CD14-positive monocyte (primary cell): Measurements from ENCODE around the gene CALM1. TPM values are rescaled to one million over a fixed set of nuclear protein-coding genes. Genes with fewer than 3 reads are reported as not detected.
A peak's percentile ranks its signal among the peaks of the same experiment; 100 is the strongest.

Experiments
- DNase-seq, 3 donors: peaks; one replicate each; pipeline ENCODE4 v3.0.0-alpha.2; 2011 to 2022
- H2AFZ ChIP-seq: 2 replicates; pipeline ENCODE4 v1.6.0; 2012; ENCODE audit warnings: mild to moderate bottlenecking, low read depth, low read length, inconsistent platforms; ENCODE audit not compliant: insufficient read depth, poor library complexity, severe bottlenecking
- H3K27ac ChIP-seq, 2 donors: 1 replicate in 1 of 2; 2 replicates in 1 of 2; pipeline ENCODE4 v1.5.1; 2012 to 2013; ENCODE audit warnings: low read length in 2 of 2, control low read depth in 1 of 2, inconsistent platforms in 1 of 2, low read depth in 1 of 2, mild to moderate bottlenecking in 1 of 2
- H3K27me3 ChIP-seq, 2 donors: one replicate each; pipeline versions ENCODE4 v1.6.0 to v1.6.1; 2011 to 2013; ENCODE audit warnings: low read length in 2 of 2; ENCODE audit not compliant: control insufficient read depth in 2 of 2, insufficient read depth in 2 of 2
- H3K36me3 ChIP-seq, 2 donors: replicated peaks in 1 of 2; 1 replicate in 1 of 2; 2 replicates in 1 of 2; pipeline versions ENCODE4 v1.5.1 to v1.6.1; 2012 to 2013; ENCODE audit warnings: low read length in 2 of 2, control low read depth in 1 of 2, inconsistent platforms in 1 of 2, mild to moderate bottlenecking in 1 of 2; ENCODE audit not compliant: insufficient read depth in 2 of 2, control insufficient read depth in 1 of 2
- H3K4me1 ChIP-seq, 2 donors: 1 replicate in 1 of 2; 2 replicates in 1 of 2; pipeline versions ENCODE4 v1.5.1 to v1.6.1; 2012 to 2013; ENCODE audit warnings: low read length in 2 of 2, control low read depth in 1 of 2, inconsistent platforms in 1 of 2, mild to moderate bottlenecking in 1 of 2, moderate library complexity in 1 of 2; ENCODE audit not compliant: insufficient read depth in 2 of 2, control insufficient read depth in 1 of 2
- H3K4me2 ChIP-seq: replicated peaks from 2 replicates; pipeline ENCODE3; 2012; ENCODE audit warnings: low read length, moderate library complexity, mild to moderate bottlenecking; ENCODE audit not compliant: poor library complexity, severe bottlenecking; ENCODE audit errors: extremely low read depth
- H3K4me3 ChIP-seq, 3 experiments: fragments of 200-600 bp in 1 of 3; sonication (generic) in 1 of 3; replicated peaks in 1 of 3; 1 replicate in 2 of 3; 2 replicates in 1 of 3; pipeline ENCODE4 v1.5.1; 2011 to 2013; ENCODE audit warnings: low read length in 3 of 3, mild to moderate bottlenecking in 3 of 3, control low read depth in 2 of 3, low read depth in 2 of 3, inconsistent platforms in 1 of 3, moderate library complexity in 1 of 3
- H3K79me2 ChIP-seq: 2 replicates; pipeline ENCODE4 v1.6.0; 2012; ENCODE audit warnings: mild to moderate bottlenecking, control low read depth, inconsistent platforms, low read length, moderate library complexity; ENCODE audit not compliant: insufficient read depth
- H3K9ac ChIP-seq: 2 replicates; pipeline ENCODE4 v1.6.0; 2017; ENCODE audit warnings: low read length, mild to moderate bottlenecking; ENCODE audit not compliant: insufficient read depth, poor library complexity, severe bottlenecking
- H3K9me3 ChIP-seq, 2 donors: replicated peaks in 1 of 2; 1 replicate in 1 of 2; 2 replicates in 1 of 2; pipeline versions ENCODE4 v1.5.1 to v1.6.1; 2012 to 2013; ENCODE audit warnings: low read length in 2 of 2, control low read depth in 1 of 2; ENCODE audit not compliant: control insufficient read depth in 1 of 2, insufficient read depth in 1 of 2
- H4K20me1 ChIP-seq: 2 replicates; pipeline ENCODE4 v1.6.0; 2012; ENCODE audit warnings: mild to moderate bottlenecking, low read length, control low read depth, moderate library complexity; ENCODE audit not compliant: insufficient read depth
- H3K27ac Mint-ChIP-seq, 7 donors: one replicate each; pipeline ENCODE4 v1.8.0; 2020; ENCODE audit warnings: mild to moderate bottlenecking in 7 of 7, mixed read lengths in 7 of 7, moderate library complexity in 6 of 7, inconsistent platforms in 2 of 7
- H3K27me3 Mint-ChIP-seq, 3 donors: one replicate each; pipeline ENCODE4 v1.8.0; 2021 to 2022; ENCODE audit warnings: low read depth in 3 of 3, mild to moderate bottlenecking in 3 of 3, mixed read lengths in 3 of 3, moderate library complexity in 3 of 3, inconsistent platforms in 1 of 3
- H3K36me3 Mint-ChIP-seq, 2 donors: one replicate each; pipeline ENCODE4 v1.8.0; 2020; ENCODE audit warnings: mixed read lengths in 2 of 2, inconsistent platforms in 1 of 2, mild to moderate bottlenecking in 1 of 2
- H3K4me1 Mint-ChIP-seq: one replicate; pipeline ENCODE4 v1.8.0; 2020; ENCODE audit warnings: mild to moderate bottlenecking, mixed read lengths
- H3K4me3 Mint-ChIP-seq, 2 donors: one replicate each; pipeline ENCODE4 v1.8.0; 2020; ENCODE audit warnings: mild to moderate bottlenecking in 2 of 2, mixed read lengths in 2 of 2, moderate library complexity in 1 of 2
- H3K9me3 Mint-ChIP-seq, 7 donors: one replicate each; pipeline ENCODE4 v1.8.0; 2020 to 2022; ENCODE audit warnings: mixed read lengths in 7 of 7, mild to moderate bottlenecking in 6 of 7, moderate library complexity in 6 of 7, inconsistent platforms in 2 of 7
- WGBS: methylation state at CpG from one replicate; pipeline ENCODE4 v1.1.5; 2013; ENCODE audit warnings: missing lambda C conversion rate; ENCODE audit not compliant: insufficient coverage; 5-methylcytosine and 5-hydroxymethylcytosine counted together
- intact Hi-C, 2 donors: fragments of 100-400 bp; cut with micrococcal nuclease; formaldehyde crosslinking; loops; one replicate each; pipeline versions ENCODE4 v1.15.0 to v1.15.1; 2023
- polyA plus RNA-seq, 3 donors: library from polyadenylated mRNA; depleted of rRNA in 1 of 3; unstranded in 2 of 3; stranded (reverse) in 1 of 3; fragments of 300-500 nt in 2 of 3; fragments of >200 nt in 1 of 3; fragmentation: Illumina TruSeq in 2 of 3; gene quantifications; 1 replicate in 2 of 3; 2 replicates in 1 of 3; pipeline ENCODE4 v1.2.3, GENCODE V29; 2012 to 2021
- TF ChIP-seq, protein P1 (sequence below): fragments of 200-600 bp; IDR thresholded peaks from one replicate; pipeline ENCODE4 v1.8.0; 2022; ENCODE audit warnings: antibody characterized with exemption, mild to moderate bottlenecking

Gene CALM1
- polyA plus RNA-seq, 3 donors, result 277 to 912 (median 906) TPM

DNA sequence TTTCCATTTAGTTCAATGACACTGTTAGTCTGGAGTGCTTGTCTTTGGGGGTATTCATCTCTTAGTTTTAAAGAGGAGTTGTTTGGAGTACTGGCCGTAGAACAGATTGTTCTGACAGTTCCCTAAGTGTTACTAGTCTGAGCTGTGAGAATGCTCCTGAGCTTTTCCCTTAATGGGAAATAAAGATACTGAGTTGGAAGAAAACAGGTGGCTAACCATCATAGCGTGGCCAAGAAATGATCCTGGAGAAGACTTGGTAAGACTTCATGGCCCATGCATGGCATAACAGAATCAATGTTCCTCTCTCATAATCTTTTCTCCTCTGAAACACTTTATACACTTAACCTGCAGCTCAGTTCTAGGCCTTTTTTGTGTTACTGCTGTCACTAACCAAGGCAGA lies 6.2 kb downstream of the CALM1 start:
- Histone ChIP-seq H3K9ac (no peak overlapping the region), H3K36me3 (peaks cover 59 to 77% of the 10 kb centered on the region in 2 donors), H3K27me3 (no peaks in the 10 kb centered on the region), H4K20me1 (peaks cover 98% of the 10 kb centered on the region), H3K79me2 (peaks cover 53% of the 10 kb centered on the region), H3K4me3 (no peak overlapping the region), H3K27ac (no peak overlapping the region), H3K4me1 (peaks cover 27 to 36% of the 10 kb centered on the region in 2 donors), H3K4me2 (no peak overlapping the region), H3K9me3 (no peaks in the 10 kb centered on the region), H2AFZ (no peak overlapping the region)
- Mint-ChIP-seq H3K27me3 (no peaks in the 10 kb centered on the region), H3K36me3 (peaks cover 70 to 79% of the 10 kb centered on the region in 2 donors), H3K27ac (peak overlapping the region in 2 of 7 donors; percentile 20 to 26), H3K9me3 (no peaks in the 10 kb centered on the region), H3K4me1 (peaks cover 42% of the 10 kb centered on the region), H3K4me3 (no peak overlapping the region)
- WGBS, result 100% methylated on average over 2 of the region's 2 CpGs
- intact Hi-C loops, result loop anchor here in 1 of 2 donors (10.0 kb wide), 1 partner anchor 422 kb away; no protein-coding TSS in a partner anchor
- TF ChIP-seq, protein P1, sequence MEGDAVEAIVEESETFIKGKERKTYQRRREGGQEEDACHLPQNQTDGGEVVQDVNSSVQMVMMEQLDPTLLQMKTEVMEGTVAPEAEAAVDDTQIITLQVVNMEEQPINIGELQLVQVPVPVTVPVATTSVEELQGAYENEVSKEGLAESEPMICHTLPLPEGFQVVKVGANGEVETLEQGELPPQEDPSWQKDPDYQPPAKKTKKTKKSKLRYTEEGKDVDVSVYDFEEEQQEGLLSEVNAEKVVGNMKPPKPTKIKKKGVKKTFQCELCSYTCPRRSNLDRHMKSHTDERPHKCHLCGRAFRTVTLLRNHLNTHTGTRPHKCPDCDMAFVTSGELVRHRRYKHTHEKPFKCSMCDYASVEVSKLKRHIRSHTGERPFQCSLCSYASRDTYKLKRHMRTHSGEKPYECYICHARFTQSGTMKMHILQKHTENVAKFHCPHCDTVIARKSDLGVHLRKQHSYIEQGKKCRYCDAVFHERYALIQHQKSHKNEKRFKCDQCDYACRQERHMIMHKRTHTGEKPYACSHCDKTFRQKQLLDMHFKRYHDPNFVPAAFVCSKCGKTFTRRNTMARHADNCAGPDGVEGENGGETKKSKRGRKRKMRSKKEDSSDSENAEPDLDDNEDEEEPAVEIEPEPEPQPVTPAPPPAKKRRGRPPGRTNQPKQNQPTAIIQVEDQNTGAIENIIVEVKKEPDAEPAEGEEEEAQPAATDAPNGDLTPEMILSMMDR, result no peak
- DNase-seq, result no peak

GRCh38 chr14:90405101-90405500 lies 8.3 kb downstream of the CALM1 start:
- WGBS, result 89% methylated on average over 4 of the region's 9 CpGs
- H3K36me3 Mint-ChIP-seq, result peaks cover 73 to 76% of the 10 kb centered on the region in 2 donors
- no peaks in the 10 kb centered on the region for H3K9me3 Mint-ChIP-seq

More at GRCh38 chr14:90405101-90405500, 8.3 kb downstream of the CALM1 start:
- H3K4me3 Mint-ChIP-seq, result no peak overlapping the region
- Histone ChIP-seq H4K20me1 (peaks cover 80% of the 10 kb centered on the region), H3K4me1 (peaks cover 8 to 17% of the 10 kb centered on the region in 2 donors), H3K27ac (no peak overlapping the region), H3K9ac (no peak overlapping the region), H3K27me3 (no peaks in the 10 kb centered on the region), H3K4me3 (no peak overlapping the region), H3K79me2 (peaks cover 33% of the 10 kb centered on the region), H3K36me3 (peaks cover 59 to 78% of the 10 kb centered on the region in 2 donors), H3K9me3 (no peaks in the 10 kb centered on the region), H3K4me2 (no peak overlapping the region), H2AFZ (no peak overlapping the region)
- H3K27me3 Mint-ChIP-seq, result no peaks in the 10 kb centered on the region
- intact Hi-C loops, result loop anchor here in 1 of 2 donors (10.0 kb wide), 1 partner anchor 420 kb away; no protein-coding TSS in a partner anchor
- peaks cover 24% of the 10 kb centered on the region for H3K4me1 Mint-ChIP-seq
- no peak overlapping the region for H3K27ac Mint-ChIP-seq
- no peak for DNase-seq
- TF ChIP-seq, protein P1, result no peak
